Measurements from ENCODE around the gene PACRG.

The PACRG gene

DNA sequence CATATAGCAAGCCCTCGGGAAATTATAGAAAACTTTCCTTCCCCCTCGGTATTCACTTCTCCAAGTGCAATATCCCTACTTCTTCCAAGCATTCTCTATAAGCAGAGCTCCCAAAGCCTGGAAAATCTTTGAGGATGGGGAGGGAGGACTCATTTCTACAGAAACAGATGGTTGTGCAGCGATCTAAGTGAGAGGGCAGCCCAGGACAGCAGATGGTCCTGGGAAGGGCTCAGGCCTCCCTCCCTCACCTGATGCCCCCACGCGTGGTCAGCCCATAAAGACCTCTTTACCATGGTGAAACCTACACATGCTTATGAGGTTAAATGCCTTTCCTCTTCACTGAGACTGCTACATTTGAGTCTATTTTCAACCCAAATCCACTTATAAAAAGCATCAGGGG, 367.1 kb downstream of the PACRG start:
- DNase-seq: no peak

DNA sequence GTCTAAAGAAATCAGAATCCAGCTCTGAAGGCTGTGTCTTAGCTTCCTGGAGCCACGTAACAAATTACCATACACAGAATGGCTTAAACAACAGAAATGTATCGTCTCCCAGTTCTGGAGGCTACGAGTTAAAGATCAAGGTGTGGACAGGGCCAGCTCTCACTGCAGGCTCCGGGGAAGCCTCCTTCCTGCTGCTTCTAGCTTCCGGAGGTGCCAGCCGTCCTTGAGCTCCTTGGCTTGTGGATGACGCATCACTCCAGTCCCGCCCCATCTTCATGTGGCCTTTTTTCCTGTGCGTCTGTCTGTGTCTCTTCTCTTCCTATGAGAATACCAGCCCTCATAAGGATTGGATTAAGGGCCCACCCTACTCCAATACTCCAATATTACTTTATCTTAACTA, 367.6 kb downstream of the PACRG start:
- no peak for DNase-seq

DNA sequence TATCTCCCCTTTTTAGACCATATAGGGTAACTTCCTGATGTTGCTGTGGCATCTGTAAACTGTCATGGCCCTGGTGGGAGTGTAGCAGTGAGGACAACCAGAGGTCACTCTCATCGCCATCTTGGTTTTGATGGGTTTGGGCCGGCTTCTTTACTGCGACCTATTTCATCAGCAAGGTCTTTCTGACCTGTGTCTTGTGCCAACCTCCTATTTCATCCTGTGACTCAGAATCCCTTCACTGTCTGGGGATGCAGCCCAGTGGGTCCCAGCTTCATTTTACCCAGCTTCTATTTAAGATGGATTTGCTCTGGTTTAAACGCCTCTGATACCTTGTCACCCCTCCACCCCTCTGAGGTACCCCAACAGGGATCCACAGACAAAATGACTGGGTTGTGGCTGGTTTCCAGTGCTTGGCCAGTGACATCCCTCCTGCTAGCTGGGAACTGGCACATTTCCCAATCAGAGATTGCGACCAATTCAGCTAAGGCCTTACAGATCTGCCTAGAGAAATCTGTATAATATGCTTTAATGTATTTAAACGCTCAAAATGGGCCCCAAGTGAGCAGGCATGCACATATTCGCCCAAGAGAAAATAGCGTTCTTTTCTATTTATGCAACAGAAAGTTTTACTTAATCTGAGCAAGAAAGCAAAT, 371.2 kb downstream of the PACRG start:
- no peak for DNase-seq

DNA sequence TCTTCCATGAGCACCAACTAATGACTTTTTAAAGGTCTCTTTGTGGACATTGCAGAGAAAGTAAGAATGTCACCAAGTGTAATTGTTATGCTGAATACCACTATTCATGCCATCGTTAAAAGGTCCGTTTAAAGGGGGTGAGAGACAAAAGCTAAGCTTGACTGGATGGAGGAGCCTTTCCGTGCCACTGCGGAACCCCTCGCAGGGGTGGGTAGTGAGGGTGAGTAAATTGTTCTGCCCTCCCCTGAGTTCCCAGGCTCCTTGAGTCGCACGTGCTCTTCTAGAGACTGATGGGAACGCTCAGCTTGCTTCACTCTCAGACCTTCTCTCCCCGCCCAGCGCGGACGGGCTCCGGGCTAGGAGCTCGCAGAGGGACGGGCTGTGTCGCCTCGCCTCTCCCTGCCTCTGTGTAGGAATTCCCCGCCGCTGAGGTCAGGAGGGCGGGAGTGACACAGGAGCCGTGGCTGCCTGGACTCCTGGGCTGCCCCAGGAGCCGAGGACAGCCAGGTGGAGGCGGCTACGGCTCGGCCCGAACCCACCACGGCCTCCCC, 371.9 kb downstream of the PACRG start:
- DNase-seq: no peak

DNA sequence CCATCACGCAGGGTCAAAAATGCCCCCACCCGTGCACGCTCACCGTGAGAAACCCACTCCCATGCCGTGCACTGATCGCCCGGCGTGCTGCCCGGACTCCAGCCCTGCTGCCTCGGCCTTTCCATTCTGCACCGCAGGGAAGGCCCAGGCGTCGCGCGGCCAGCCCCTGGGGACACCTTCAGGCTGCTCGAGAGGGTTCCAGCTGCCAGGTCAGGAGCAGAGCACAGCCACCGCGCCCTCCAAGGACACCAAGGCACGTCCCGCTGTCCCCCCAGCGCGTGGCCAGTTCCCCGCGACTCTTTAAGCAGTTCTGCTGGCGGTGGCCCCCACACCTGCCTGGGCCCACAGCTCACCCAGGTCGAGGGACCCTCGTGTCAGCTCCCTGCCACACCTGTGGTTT, 372.5 kb downstream of the PACRG start:
- DNase-seq: no peak

DNA sequence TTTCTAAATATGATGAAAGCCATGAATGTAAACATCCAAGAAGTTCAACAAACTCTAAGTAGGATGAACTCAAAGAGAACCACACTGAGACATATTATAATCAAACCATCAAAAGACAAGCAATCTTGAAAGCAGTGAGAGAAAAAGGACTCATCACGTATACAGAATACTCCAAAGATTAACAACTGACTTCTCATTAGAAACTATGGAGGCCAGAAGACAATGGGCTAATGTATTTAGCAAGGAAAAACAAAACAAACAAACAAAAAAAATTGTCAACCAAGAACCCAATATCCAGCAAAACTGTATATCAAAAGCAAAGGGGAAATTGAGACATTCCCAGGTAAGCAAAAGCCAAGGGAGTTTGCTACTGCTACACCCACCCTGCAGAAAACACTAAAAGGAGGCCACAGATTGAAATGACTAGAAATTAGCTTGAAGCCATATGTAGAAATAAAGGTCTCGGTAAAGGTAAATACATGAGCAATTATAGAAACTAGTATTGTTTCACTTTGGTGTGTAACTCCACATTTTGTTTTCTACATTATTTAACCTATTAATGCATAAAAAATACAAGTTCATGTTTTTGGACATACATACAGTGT, 385.7 kb downstream of the PACRG start:
- DNase-seq: no peak

DNA sequence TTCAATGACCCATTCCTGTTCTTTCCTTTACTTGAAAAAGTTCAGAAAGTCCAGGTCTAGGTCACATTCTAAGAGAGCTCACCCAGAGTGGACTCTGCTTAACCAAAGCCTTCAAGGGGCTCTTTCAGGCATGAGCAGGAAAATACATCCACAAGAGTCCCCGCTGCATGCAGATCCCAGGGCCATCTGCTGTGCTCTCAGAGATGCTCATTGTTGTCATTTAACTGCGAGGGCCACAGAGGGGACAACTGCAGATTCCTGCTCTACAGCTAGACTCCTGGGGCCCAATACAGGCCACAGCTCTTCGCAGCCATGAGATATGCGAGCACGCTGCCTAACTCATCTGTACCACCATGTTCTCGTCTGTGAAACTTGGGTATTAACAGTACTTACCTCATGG, 391.2 kb downstream of the PACRG start:
- no peak for DNase-seq

DNA sequence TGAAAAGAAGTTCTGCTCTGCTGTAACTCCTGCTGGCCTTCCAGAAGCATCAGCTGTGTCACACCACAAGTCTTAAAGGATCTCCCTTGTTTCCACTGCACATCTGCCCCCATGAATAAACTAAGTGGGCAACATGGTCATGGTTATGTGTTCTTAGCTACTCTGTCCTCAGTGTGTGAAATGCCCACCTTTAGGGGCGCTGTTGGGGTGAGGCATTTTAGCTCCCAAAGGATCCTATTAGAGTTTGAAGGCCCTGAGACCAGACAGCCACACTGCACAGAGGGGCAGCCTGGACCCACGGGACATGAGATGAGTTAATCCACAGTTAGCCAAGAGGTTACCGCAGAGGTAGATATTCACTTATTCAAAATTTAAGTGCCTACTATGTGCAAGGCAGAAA, 392.4 kb downstream of the PACRG start:
- DNase-seq: no peak

DNA sequence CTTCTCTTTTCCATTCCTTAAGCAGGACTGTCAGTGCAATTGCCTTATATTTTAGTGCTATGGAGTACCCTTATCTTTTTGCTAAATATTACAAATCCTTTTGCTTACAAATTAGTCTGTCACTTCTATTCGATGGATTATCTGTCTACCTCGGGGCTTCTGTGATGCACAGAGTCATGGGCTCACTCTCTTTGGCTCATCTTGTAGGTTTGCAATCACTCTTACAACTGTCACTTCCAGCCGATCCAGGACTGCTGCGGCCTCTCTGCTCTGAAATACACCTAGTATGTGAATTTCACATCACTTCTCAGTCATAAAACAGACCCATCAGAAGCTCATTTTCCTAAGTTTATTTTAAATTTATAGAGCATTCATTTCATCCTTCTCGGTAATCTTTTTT, 393.5 kb downstream of the PACRG start:
- DNase-seq: no peak

DNA sequence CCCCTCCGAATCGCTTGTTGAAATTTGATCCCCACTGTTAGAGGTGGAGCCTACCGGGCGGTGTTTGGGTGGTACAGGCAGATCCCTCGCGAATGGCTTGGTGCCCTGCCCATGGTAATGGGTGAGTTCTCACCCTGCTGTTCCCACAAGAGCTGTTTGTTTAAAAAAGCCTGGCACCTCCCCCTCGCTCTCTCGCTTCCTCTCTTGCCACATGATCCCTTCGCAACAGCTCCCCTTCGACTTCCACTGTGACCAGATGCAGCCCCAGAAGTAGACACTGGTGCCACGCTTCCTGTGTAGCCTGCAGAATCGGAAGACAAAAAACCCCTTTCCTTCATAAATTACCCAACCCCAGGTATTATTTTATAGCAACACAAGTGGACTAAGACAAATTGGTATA, 394.6 kb downstream of the PACRG start:
- no peak for DNase-seq

DNA sequence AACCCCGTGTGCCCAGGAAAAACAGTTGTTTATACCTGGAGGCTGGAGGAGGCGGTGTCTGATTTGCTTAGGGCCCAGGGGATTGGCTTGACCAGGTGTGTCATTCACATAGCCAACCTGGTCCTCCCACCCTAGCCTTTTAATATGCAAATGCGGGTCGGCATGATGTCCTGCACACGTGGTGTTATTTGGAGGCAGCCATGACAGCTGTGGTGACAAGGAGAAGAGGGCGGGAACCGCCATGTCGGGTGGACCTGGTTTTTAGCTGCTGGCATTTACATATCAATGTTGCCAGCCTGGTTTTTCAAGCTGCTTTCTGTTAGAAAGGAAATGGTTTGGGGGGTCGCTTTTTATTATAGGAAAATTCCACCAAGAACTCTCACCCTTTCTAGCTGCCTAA, 395.3 kb downstream of the PACRG start:
- no peak for DNase-seq

DNA sequence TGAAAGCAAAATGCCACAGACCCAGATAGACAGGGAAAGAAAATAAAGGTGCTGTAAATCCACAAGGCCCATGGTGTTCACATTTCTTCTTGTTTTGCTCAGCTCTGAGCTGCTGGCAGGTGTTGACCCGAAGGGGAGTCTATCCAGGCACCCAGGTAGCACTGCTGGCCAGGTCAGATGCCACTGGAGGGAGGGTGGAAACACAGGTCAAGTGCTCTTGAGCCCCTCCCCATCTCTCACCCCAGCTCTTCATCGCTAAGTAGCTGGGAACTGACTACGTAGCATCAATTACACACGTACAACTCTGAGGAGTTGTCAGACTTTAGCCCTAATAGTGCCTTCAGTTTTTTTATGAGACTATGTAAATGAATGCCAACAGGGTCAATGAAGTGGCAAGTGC, 399.0 kb downstream of the PACRG start:
- no peak for DNase-seq

DNA sequence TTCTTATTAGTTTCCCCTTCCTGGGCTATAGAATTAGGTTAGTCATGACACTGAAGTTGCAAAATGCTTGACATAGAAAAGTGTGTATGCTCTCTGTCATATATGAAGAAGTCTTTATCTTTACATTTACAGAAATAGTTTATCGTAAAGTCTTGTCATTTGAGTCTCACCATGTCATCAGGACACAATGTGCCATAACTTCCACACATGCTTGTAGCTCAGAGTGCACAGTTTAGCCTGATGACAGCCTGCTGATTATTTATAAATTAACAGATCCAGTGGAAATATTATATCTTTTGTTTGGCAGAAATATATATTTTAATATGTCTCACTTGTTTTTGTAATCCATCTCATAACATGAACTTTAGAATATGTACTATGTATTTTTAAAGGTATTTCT, 399.8 kb downstream of the PACRG start:
- DNase-seq: no peak

DNA sequence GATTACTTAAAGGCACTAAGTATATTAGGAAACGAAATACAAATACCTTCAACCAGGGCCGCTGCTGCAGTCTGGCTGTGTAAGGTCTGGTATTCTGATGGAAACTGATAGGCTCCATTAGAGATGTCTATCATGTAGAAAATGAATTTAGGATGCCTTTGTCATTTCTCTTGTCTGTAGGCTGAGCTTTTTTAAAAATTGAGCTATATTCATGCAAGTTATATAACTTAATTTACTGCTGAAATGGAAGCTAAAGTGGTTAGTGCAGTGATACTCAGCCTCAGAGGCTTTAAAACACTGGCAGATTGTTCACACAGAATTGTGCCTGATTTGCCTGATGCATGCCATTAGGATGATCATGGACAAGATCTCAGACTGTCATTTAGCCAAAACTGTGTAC, 400.6 kb downstream of the PACRG start:
- DNase-seq: no peak

DNA sequence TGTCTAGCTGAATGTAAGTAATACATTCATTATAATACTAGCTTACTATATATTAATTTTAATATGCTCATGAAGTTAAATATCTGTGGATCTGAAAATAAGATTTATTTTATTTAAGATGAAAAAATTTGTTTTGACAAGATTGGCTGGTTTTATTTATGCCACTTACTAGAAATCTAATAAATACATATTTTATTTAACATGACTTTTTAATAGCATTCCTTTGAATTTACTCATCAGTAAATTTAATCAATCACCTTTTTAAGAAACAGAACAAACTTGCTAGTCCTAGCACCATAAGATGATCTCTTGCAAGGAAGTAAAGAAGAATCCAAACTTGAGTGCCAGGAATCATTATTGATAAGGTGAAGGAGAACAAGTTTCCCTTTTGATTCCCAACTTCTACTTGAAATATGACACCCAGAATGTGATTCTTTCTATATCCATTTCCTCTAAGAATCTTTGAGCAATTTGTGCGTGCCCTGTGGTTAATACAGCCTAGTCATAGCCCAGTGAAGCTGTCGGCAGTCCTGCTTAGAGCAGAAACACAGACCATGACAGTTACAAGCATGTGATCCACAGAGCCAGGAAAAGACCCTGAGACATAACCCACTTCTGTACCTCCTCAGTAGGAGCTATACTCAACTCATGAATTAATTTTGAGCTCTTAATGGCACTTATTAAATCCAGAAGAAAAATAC, 404.4 kb downstream of the PACRG start:
- no peak for DNase-seq

DNA sequence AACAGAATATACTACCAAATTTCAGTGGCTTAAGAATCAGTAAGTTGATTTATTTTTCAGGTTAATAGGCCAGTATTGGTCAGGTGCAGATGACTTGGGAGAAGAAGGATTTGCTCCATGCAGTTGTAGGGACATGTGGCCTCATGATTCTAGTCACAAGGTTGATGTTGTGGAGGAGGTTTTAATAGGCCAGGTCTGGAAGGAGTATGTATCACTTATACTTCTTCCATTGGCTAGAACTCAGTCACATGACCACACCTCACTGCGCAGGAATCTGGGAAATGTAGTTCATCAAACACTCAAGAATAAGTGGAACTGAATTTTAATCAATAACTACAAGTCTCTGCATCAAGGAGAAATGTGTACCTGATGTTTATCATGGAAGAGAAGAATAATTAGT, 405.2 kb downstream of the PACRG start:
- no peak for DNase-seq

DNA sequence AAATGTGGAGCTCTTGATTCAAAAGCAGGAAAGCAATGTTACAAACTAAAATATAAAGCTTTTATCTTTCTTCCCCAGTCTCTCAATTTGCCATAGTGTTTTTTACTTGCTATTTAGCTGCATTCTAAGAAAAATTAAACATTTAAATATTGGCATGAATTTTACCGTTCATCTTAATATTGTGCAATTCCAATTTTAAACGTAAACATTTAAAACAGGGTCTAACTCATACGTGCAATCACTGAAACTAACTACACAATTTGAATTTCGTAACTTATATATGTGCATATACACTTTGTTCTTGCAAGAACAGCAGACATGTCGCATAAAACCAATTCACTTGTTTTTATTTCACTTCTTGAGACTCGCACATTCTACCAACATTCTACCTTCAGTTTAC, 405.9 kb downstream of the PACRG start:
- no peak for DNase-seq

DNA sequence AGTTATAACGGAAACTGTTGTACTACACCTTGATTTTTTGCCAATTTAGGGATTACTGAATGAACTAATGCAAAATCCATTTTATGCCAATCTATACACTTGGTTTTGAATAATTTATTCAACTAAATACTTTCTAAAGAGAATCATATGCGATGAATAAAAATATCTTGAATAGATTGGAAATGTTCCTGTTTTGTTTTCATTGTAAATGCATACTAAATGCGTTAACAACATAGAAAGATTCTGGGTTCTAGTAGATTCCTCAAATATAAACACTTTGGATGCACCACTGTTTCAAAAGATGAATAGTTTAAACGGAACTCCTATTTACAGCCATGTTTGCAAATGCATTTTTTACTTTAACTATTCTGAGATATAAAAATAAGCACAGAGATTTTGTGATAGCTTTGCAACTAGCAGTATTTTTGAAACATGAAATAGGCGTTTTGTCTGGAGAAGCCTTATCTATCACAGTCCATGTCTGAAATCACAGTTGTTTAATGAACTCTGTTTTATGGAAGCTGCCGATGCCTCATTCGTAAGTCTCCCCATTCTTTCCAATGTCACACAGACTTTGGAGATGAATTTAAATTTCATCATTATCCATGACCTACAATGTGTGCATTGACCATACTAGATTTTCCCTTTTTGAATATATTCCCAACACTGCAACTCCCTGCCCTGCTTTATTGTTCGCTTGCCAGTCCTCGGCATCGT, 409.1 kb downstream of the PACRG start:
- no peak for DNase-seq

DNA sequence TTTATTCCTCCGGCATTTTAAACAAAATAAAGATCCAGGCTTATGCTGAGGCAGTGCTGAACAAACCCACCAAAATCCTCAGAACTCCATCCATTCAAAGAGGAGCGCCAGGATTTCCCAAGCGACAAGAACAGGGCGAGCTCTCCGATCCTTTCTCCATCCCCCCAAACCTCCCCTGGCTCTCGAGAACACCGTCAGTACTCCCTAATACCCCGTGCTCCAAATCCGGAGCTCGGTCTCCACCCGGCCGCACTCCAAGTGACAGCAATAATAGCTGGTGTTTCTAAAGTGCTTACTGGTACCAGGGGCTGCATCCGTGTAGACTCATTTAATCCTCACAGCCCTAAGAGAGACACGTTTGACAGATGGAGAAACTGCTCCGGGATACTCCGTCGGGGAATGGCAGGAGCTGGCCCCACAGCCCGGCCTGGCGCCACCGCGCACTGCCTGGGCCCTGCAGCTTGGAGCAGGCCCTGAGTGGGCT, 409.7 kb downstream of the PACRG start:
- no peak for DNase-seq

DNA sequence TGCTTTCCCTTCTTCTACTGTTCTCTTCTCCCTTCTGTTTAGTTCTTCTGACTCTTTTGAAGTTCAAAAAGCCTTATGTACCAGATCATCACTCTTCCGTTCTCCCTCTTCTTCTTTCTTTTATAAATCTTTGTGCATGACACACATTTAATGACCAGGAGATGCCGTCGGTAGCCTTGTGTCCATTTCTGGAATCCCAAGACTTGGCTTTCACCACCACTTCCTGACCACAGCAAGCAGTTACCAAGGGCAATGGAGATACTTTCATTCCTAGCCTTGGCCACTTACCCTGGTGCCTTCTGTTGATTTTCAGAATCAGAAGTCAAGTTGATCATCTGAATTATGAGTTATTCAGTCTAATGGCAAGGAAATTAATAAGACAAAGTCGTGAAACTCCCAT, 418.3 kb downstream of the PACRG start:
- DNase-seq: no peak

DNA sequence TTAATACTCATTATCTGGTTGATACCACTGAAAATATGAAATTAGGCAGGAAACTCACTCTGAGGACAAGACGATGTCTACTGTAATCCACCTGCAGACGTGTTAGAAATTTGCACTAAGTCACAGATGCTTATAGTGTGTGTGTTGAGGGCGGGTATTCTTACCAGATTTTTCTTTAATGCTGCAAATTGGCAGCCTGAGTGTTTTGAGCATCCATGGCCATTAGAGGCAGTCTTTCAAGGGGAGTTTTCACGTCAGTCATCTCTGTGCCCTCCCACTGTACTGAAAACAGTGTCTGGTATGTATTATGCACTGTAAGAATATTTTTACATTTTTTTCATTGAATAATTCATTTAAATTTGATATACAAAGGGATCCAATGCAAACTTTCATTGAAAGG, 420.2 kb downstream of the PACRG start:
- DNase-seq: no peak

DNA sequence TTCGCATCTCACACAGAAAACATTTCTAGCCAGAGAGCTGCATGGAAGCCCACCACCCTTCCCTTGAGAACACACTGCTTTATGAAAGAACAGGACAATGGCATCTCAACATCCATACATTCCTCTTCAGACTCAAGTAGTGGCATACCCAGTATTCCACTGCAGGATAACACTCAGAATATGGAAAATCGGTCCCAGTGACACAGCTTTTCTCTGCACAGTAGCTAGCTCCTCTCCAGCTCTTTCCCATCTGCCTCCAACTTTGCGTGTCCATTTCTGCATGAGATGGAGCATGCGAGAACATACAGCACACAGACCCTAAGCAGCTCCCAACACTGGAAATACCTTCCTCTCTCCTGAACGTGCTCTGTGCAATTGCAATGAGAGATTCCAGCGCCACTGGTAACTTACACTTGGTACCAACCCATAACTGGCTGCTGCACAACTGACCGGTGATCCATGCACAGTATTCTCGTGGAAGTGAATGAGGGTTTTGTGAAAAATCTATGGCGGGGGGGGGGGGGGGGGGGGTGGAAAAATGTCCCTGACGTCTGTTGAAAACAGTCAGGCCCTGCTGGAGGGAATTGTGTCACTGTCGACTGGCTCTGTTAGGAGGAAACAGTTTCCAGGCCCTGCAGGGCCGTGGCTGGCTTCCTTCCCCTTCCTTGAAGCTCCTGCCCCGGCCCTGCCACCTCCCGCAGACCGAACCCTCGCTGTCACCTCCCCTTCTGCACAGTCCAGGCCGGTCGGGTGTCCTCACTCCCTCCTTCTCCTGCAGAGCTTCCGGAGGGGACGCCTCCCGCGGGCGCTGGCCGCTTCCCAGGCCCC, 420.9 kb downstream of the PACRG start:
- DNase-seq: no peak

All from stimulated activated CD8-positive, alpha-beta memory T cell treated with anti-CD3 and anti-CD28 coated beads, Interleukin-4, amount 100 ng/mL, for 48 hours (primary cell).